Smooth muscle cell (in vitro differentiated cells): Measurements from ENCODE around the gene MTMR6. TPM values are rescaled to one million over a fixed set of nuclear protein-coding genes. Genes with fewer than 3 reads are reported as not detected.
A peak's percentile ranks its signal among the peaks of the same experiment; 100 is the strongest.

ENCODE experiments used
- DNase-seq: peaks from one replicate; lab custom pipeline; 2025; ENCODE audit not compliant: unreplicated experiment; lab: John Stamatoyannopoulos, UW
- H2AFZ ChIP-seq: fragments of 200-600 bp; sonication (generic); 2 replicates; pipeline ENCODE4 v1.6.0; 2016; ENCODE audit warnings: antibody characterized with exemption, low read depth, mild to moderate bottlenecking
- H3F3A ChIP-seq: fragments of 200-600 bp; sonication (generic); 2 replicates; pipeline ENCODE4 v1.6.0; 2017; ENCODE audit warnings: antibody characterized with exemption, low read depth
- H3K27ac ChIP-seq: fragments of 200-600 bp; sonication (generic); 2 replicates; pipeline ENCODE4 v1.5.1; 2016; ENCODE audit warnings: low read depth, mild to moderate bottlenecking
- H3K27me3 ChIP-seq: fragments of 200-600 bp; sonication (generic); 2 replicates; pipeline ENCODE4 v1.6.1; 2016; ENCODE audit warnings: low read depth, mild to moderate bottlenecking
- H3K36me3 ChIP-seq: fragments of 200-600 bp; sonication (generic); 2 replicates; pipeline ENCODE4 v1.5.1; 2016; ENCODE audit warnings: low read depth
- H3K4me1 ChIP-seq: fragments of 200-600 bp; sonication (generic); 2 replicates; pipeline ENCODE4 v1.5.1; 2016; ENCODE audit warnings: low read depth
- H3K4me2 ChIP-seq: fragments of 200-600 bp; sonication (generic); 2 replicates; pipeline ENCODE4 v1.6.0; 2016; ENCODE audit warnings: mild to moderate bottlenecking
- H3K4me3 ChIP-seq: fragments of 200-600 bp; sonication (generic); 2 replicates; pipeline ENCODE4 v1.5.1; 2016; ENCODE audit warnings: mild to moderate bottlenecking
- H3K79me2 ChIP-seq: fragments of 200-600 bp; sonication (generic); 2 replicates; pipeline ENCODE4 v1.6.0; 2016; ENCODE audit warnings: low read depth, mild to moderate bottlenecking
- H3K9ac ChIP-seq: fragments of 200-600 bp; sonication (generic); 2 replicates; pipeline ENCODE4 v1.6.0; 2016; ENCODE audit warnings: low read depth
- H3K9me3 ChIP-seq: fragments of 200-600 bp; sonication (generic); replicated peaks from 2 replicates; pipeline ENCODE4 v1.5.1; 2016; ENCODE audit warnings: low read depth
- H4K20me1 ChIP-seq: fragments of 200-600 bp; sonication (generic); 2 replicates; pipeline ENCODE4 v1.6.0; 2016; ENCODE audit warnings: low read depth
- CTCF ChIP-seq: fragments of 200-600 bp; sonication (generic); IDR thresholded peaks from 2 replicates; pipeline ENCODE4 v1.5.1; 2017; ENCODE audit warnings: borderline replicate concordance, mild to moderate bottlenecking, antibody characterized with exemption; ENCODE audit not compliant: insufficient read depth, poor library complexity, severe bottlenecking
- whole genome bisulfite sequencing: methylation state at CpG from one replicate; pipeline ENCODE4 v1.1.7; 2016; ENCODE audit warnings: low lambda C conversion rate; 5-methylcytosine and 5-hydroxymethylcytosine counted together
- polyA plus RNA-seq: library from polyadenylated mRNA; unstranded; fragments of >200 nt; fragmentation: Nextera tagmentation; extraction: Ambion mirVana; gene quantifications from 2 replicates; pipeline ENCODE4 v1.2.1, GENCODE V29; 2016
- total RNA-seq: library from RNA; depleted of rRNA; stranded (reverse); fragments of >200 nt; gene quantifications from 2 replicates; pipeline ENCODE4 v1.2.3, GENCODE V29; 2014

Gene MTMR6
- total and polyA plus RNA-seq, 2 experiments from 2014 or later, result 15.1 to 35.4 TPM

- no peaks in the 10 kb centered on the region for H3K9me3 ChIP-seq
- TF ChIP-seq CTCF, result no peak
- no peak overlapping the region for H3K4me2 ChIP-seq
- no peak for DNase-seq
- H3K79me2 ChIP-seq, result no peaks in the 10 kb centered on the region
- H3K9ac ChIP-seq, result no peak overlapping the region
- no peaks in the 10 kb centered on the region for H3K36me3 ChIP-seq
- WGBS, result 6% methylated on average over 1 of the region's 1 CpG
- no peaks in the 10 kb centered on the region for H3K4me1 ChIP-seq
- H3K27me3 ChIP-seq, result no peaks in the 10 kb centered on the region
- H3K4me3 ChIP-seq, result no peak overlapping the region
- H4K20me1 ChIP-seq, result no peaks in the 10 kb centered on the region
- H3K27ac ChIP-seq, result no peak overlapping the region
- no peaks in the 10 kb centered on the region for H3F3A ChIP-seq
- no peak overlapping the region for H2AFZ ChIP-seq
Measured at GRCh38 chr13:25241007-25241406, 46.3 kb downstream of the MTMR6 start.

- Histone ChIP-seq H3K27ac (no peak overlapping the region), H3K9ac (no peak overlapping the region), H3K79me2 (no peaks in the 10 kb centered on the region), H3K36me3 (no peaks in the 10 kb centered on the region), H3K4me1 (no peaks in the 10 kb centered on the region), H2AFZ (no peak overlapping the region), H3K9me3 (no peaks in the 10 kb centered on the region), H3F3A (no peaks in the 10 kb centered on the region), H3K4me3 (no peak overlapping the region), H3K4me2 (no peak overlapping the region), H4K20me1 (no peaks in the 10 kb centered on the region), H3K27me3 (no peaks in the 10 kb centered on the region)
- TF ChIP-seq CTCF, result no peak
- 86% methylated on average over 2 of the region's 2 CpGs for WGBS
- DNase-seq, result no peak
Measured at GRCh38 chr13:25237083-25237482, 50.2 kb downstream of the MTMR6 start.

GRCh38 chr13:25233861-25234260 lies 53.4 kb downstream of the MTMR6 start:
- Histone ChIP-seq H3K4me2 (no peak overlapping the region), H3K4me3 (no peak overlapping the region), H3K36me3 (no peaks in the 10 kb centered on the region), H3F3A (no peaks in the 10 kb centered on the region), H3K27ac (no peak overlapping the region), H3K27me3 (no peaks in the 10 kb centered on the region), H3K79me2 (no peaks in the 10 kb centered on the region), H4K20me1 (no peaks in the 10 kb centered on the region), H3K9me3 (no peaks in the 10 kb centered on the region), H3K4me1 (no peaks in the 10 kb centered on the region), H3K9ac (no peak overlapping the region), H2AFZ (no peak overlapping the region)
- 91% methylated on average over 1 of the region's 1 CpG for WGBS
- DNase-seq, result no peak
- TF ChIP-seq CTCF, result no peak

GRCh38 chr13:25232937-25233515 lies 54.3 kb downstream of the MTMR6 start:
- Histone ChIP-seq H3K4me3 (no peak overlapping the region), H3F3A (no peaks in the 10 kb centered on the region), H3K36me3 (no peaks in the 10 kb centered on the region), H4K20me1 (no peaks in the 10 kb centered on the region), H3K27me3 (no peaks in the 10 kb centered on the region), H3K9me3 (no peaks in the 10 kb centered on the region), H3K4me1 (no peaks in the 10 kb centered on the region), H2AFZ (no peak overlapping the region), H3K9ac (no peak overlapping the region), H3K27ac (no peak overlapping the region), H3K4me2 (no peak overlapping the region), H3K79me2 (no peaks in the 10 kb centered on the region)
- DNase-seq, result no peak
- peak; percentile 58 for TF ChIP-seq CTCF
- 76% methylated on average over 2 of the region's 2 CpGs for WGBS
